GM12891 (cell line): ENCODE results near the gene LEFTY2.

Source experiments
- PAX5 ChIP-seq: IDR thresholded peaks from 2 replicates; pipeline ENCODE4 v1.6.1; 2011; ENCODE audit warnings: low read length, moderate library complexity, mild to moderate bottlenecking; ENCODE audit not compliant: insufficient read depth, severe bottlenecking
- POLR2A ChIP-seq: IDR thresholded peaks from 2 replicates; pipeline ENCODE4 v1.6.1; 2011; ENCODE audit warnings: low read depth, low read length, control low read depth
- POLR2AphosphoS5 ChIP-seq: IDR thresholded peaks from 2 replicates; pipeline ENCODE4 v1.6.1; 2011; ENCODE audit warnings: low read depth, low read length, control low read depth
- POU2F2 ChIP-seq: IDR thresholded peaks from 2 replicates; pipeline ENCODE4 v1.6.1; 2011; ENCODE audit warnings: low read depth, mild to moderate bottlenecking, control low read depth, low read length, moderate library complexity
- TAF1 ChIP-seq: IDR thresholded peaks from 2 replicates; pipeline ENCODE4 v1.6.1; 2011; ENCODE audit warnings: low read depth, low read length, control low read depth

GRCh38 chr1:225931270-225932136 lies 9.5 kb downstream of the LEFTY2 start:
- TF ChIP-seq POLR2AphosphoS5 (no peak), POLR2A (no peak), TAF1 (no peak), PAX5 (no peak), POU2F2 (no peak)
